HG03025 (cell line): Measurements from ENCODE around the gene EFCAB8.

ENCODE experiments used
- ATAC-seq: cut with Tn5 transposase; IDR thresholded peaks from one replicate; pipeline ENCODE4 v1.9.1; 2021; ENCODE audit warnings: mild to moderate bottlenecking, moderate library complexity; ENCODE audit not compliant: unreplicated experiment, low FRiP score

Gene EFCAB8

GRCh38 chr20:32906871-32907495 lies 48.3 kb downstream of the EFCAB8 start:
- no peak for ATAC-seq

DNA sequence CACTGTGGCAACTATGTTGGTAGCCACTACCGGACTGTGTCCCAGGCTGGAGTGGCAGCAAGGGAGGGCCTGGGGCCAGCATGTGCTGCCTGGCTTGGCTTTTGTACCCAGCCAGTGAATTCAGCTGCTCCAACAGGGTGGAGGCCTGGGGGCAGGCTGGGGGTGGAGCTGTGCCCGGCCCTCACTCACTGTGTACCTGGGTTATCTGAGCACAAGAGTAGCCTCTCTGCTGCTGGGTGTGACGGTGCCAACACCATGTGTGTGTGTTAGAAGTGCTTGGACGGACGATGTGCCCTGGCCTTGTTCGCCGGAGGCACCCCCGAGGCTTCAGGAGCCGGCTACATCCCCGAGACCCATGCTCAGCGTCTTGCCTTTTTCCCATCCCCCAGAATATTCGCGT lies 49.2 kb downstream of the EFCAB8 start:
- no peak for ATAC-seq

- no peak for ATAC-seq
Measured at GRCh38 chr20:32908334-32909292, 49.9 kb downstream of the EFCAB8 start.

DNA sequence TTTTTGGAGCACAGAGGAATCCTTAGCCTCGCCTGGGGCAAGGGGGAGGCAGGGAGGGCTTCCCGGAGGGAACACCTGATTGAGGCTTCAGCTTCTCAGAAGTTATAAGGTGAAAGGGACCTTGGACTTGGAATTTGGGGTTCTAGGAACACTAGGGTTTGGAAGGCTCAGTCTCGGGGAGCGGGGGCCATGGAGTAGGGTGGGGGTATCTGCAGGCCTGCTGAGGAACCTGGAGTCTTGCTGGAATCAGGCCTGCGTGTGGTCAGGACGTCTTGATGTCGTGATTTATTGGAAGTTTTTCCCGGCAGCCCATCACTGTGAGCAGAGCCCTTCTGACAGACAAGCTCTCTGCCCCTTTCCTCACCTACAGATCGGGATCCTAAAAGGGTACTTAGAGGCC lies 50.7 kb downstream of the EFCAB8 start:
- no peak for ATAC-seq

GRCh38 chr20:32909896-32910571 lies 51.3 kb downstream of the EFCAB8 start:
- no peak for ATAC-seq

- no peak for ATAC-seq
Measured at GRCh38 chr20:32911355-32911754, 52.6 kb downstream of the EFCAB8 start.

GRCh38 chr20:32912688-32913087 lies 54.0 kb downstream of the EFCAB8 start:
- no peak for ATAC-seq

- no peak for ATAC-seq
Measured at GRCh38 chr20:32914031-32914430, 55.3 kb downstream of the EFCAB8 start.

- ATAC-seq, result no peak
Measured at GRCh38 chr20:32917191-32917950, 58.6 kb downstream of the EFCAB8 start.

DNA sequence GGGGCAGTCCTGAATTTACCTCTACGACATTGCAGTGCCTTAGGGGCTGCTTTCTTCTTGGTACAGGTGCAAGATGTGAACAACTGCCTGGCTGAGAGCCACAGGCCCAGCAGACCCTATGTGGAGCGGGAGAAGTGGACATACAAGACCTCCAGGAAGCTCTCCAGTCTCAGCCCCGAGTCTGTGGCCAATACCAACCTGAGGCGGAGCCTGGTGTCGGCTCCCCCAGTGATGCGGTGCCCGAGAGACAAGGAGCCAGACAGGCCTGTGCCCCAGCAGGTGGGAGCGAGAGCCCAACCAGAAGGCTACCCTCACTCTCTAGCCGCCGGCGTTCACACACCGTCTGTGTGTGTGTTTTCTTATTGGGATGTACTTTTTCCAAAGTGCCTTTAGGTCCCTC lies 59.6 kb downstream of the EFCAB8 start:
- ATAC-seq, result no peak

DNA sequence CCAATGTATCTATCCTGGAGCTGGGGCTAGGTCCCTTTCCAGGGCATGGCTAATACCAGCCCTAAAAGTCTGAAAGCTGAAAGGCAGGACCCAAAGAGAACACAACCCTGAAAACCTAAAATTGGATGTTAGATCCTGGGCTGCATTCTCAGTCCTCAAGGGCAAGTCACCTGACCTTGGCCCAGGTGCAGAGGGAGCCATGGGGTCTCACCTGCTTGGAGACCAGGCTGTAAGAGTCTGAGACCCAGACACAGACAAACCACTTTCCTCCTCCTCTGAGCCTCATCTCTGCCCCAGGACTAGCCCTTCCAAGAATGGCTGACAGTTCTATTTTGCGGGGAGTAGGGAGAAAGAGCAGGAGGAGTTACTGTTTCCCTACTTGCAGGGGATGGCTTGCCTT lies 60.0 kb downstream of the EFCAB8 start:
- no peak for ATAC-seq

DNA sequence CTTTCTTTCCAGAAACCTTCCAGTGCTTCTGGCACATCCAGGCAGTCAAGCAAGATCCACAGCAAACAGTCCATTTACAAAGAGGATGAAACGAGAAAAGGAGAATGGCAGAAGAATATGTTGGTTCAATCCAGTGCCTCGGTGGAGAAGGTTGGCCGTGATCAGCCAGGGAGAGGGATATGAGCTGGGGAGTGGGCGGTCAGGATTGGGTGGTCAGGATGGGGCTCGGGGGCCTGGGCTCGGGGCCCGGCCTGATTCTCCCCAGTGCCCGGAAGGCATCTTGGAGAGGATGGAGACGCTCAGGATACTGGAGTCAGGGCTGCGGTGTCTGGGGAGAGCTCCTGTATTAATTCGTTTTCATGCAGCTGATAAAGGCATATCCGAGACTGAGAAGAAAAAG lies 61.3 kb downstream of the EFCAB8 start:
- ATAC-seq, result no peak

- no peak for ATAC-seq
Measured at GRCh38 chr20:32920530-32921298, 62.0 kb downstream of the EFCAB8 start.

GRCh38 chr20:32922466-32922865 lies 63.7 kb downstream of the EFCAB8 start:
- no peak for ATAC-seq

- ATAC-seq, result no peak
Measured at GRCh38 chr20:32924781-32925180, 66.1 kb downstream of the EFCAB8 start.

DNA sequence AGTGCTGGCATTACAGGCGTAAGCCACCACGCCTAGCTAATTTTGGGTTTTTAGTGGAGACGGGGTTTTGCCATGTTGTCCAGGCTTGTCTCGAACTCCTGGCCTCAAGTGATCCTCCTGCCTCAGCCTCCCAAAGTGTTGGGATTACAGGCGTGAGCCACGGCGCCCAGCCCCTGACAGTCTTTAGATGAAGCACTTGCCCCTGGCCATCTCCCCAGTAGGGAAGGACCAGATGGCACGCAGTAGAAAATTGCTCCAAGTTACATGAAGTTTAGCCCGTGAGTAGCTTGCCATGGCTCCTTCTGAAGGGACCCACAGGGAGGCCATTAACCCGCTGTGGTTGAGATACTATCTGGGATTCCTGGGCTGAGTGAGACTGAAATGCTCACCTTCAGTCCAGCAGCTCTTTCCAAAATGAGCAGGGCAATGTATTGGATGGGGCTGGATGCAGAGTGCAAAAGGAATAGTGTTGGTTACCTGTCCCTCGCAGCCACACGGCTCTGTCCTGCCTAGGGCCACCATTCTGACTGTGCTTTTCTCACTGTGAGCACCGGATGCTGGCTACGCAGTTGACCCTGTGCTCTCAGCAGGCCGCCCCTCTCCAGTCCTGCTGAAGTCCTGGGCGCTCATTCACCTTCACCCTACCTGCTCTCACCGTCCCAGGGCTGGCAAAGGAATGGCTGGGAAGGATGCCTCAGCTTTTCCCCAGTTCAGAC lies 66.9 kb downstream of the EFCAB8 start:
- ATAC-seq, result no peak

DNA sequence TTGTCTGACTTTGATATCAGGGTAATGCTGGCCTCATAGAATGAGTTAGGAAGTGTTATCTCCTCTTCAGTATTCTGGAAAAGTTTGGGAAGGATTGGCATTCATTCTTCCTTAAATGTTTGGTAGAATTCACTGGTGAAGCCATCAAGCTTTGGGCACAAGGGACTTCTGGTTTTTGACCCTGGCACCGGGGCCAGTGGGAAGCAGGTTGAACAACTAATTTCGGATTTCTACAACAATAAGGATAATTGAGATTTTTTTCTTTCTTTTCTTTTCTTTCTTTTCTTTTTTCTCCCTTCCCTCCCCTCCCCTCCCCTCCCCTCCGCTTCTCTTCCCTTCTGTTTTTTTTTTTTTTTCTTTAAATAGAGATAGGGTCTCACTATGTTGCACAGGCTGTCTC lies 70.4 kb downstream of the EFCAB8 start:
- no peak for ATAC-seq

DNA sequence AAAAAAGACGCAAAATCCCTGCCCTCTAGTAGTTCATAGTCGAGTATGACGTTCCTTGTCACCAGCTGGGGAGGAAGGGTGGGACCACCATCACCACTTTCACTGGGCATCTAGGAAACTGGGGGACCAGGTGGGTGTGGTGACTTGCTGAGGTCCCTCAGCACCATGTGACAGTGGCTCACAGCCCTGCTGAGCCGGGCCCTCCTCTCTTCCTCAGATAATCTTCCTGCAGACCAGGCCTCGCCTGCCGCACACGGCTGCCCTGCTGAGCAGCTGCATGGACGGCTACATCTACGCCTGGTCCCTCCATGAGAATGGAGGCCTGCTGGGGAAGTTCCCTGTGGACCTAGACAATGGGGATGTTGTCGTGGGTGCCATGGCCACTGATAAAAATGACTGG lies 71.5 kb downstream of the EFCAB8 start:
- ATAC-seq, result no peak

GRCh38 chr20:32930701-32931100 lies 72.0 kb downstream of the EFCAB8 start:
- ATAC-seq, result no peak
